HG03439 (cell line): ENCODE data around the gene ACSM4.
A peak's percentile ranks its signal among the peaks of the same experiment; 100 is the strongest.
"Not testable (repeated sequence)": the region's sequence is repeated elsewhere in the genome, so short reads cannot be mapped to it uniquely, and the experiment has no call there.

Experiments used
- ATAC-seq: cut with Tn5 transposase; IDR thresholded peaks from one replicate; pipeline ENCODE4 v1.9.1; 2021; ENCODE audit warnings: mild to moderate bottlenecking, moderate library complexity; ENCODE audit not compliant: unreplicated experiment

Gene ACSM4, protein sequence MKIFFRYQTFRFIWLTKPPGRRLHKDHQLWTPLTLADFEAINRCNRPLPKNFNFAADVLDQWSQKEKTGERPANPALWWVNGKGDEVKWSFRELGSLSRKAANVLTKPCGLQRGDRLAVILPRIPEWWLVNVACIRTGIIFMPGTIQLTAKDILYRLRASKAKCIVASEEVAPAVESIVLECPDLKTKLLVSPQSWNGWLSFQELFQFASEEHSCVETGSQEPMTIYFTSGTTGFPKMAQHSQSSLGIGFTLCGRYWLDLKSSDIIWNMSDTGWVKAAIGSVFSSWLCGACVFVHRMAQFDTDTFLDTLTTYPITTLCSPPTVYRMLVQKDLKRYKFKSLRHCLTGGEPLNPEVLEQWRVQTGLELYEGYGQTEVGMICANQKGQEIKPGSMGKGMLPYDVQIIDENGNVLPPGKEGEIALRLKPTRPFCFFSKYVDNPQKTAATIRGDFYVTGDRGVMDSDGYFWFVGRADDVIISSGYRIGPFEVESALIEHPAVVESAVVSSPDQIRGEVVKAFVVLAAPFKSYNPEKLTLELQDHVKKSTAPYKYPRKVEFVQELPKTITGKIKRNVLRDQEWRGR

DNA sequence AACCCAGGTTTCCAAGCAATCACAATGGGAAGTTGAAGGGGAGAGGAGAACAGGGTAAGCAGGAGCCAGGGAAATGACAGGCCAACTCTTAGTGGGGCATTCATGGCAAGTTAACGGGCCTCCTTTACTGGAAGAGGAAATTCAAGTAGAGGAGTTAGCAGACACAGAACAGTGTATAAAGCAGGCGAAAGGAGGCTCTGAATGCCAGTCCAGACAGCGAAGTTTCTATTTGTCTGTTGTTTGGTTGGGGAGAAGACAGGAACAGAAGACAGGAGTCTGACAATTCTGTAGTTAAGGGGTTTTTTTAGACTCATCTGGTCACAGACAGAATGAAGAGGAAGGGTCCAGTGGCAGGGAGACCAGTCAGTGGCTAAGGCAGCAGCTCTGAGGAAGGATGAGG is at the start of gene ACSM4:
Gene ACSM4 (plus strand): TSS at position 301 of the 400 bp plus-strand sequence. CDS start 260 bp downstream, outside the sequence.
- no peak for ATAC-seq

DNA sequence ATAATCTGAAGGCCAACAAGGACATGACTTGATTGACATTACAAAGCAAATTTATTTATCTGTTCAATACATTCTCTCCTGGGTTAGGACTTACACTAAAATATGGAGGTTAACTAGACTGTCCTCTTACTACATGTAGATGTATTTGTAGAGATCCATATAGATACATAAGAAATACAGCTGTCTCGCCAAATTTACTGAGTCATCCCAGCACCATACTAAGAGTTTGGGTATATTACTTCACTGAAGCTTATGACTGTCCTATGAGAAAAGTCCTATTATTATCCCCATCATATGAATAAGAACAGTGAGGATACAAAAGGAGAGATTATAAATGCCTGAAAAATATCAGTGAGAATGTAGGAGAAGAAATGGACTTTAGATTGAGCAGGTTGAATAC is 44.8 kb upstream of the ACSM4 start:
- ATAC-seq: no peak

DNA sequence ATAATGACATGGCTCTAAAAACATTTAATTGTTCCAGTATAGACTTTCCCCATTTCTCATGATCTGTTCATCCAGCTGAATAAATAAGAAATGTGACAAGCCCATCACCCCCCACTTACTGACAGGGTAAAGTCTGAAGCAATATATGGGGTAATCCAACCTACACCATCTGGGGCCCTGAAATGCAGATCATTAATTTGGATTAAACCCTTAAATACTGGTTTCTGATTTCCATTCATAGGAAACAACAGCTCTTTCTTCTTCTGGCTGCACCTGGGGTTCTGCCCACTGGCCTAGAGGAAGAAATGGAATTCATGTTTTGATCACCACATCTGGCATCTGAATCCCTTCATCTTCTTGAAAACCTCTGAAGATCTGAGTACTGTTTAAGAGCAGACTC is 39.3 kb upstream of the ACSM4 start:
- no peak for ATAC-seq

DNA sequence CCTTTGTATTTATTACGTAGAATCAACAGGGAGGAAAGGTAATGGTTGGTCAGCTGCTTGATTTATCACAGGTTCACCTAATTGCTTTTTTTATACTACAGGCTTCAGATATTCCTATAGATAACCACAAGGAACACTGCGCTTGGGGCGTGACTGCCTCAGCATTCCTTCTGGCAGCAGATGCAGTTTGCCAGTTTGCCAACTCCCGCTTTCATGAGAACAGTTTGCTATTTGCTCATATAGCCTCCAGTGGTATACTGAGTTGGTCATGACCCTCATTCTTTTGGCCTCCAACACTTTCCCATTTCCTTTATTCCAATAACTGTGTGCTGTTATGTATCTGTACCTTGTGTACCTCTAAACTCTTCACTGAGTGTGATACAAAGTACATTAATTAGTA is 38.6 kb upstream of the ACSM4 start:
- ATAC-seq: no peak

DNA sequence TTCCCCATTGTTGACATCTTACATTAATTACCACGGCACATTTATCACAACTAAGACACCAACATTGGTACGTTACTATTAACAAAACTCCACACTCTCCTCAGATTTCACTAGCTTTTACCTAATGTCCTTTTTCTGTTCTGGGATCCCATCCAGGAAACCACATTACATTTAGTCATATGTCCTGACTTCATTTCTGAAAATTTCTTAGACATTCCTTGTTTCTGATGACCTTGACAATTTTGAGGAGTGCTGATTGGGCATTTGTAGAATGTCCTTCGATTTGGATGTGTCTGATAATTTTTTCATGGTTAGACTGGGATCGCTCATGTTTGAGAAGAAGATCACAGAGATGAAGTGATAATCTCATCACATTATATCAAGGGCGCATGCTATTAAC is 34.6 kb upstream of the ACSM4 start:
- ATAC-seq: no peak

DNA sequence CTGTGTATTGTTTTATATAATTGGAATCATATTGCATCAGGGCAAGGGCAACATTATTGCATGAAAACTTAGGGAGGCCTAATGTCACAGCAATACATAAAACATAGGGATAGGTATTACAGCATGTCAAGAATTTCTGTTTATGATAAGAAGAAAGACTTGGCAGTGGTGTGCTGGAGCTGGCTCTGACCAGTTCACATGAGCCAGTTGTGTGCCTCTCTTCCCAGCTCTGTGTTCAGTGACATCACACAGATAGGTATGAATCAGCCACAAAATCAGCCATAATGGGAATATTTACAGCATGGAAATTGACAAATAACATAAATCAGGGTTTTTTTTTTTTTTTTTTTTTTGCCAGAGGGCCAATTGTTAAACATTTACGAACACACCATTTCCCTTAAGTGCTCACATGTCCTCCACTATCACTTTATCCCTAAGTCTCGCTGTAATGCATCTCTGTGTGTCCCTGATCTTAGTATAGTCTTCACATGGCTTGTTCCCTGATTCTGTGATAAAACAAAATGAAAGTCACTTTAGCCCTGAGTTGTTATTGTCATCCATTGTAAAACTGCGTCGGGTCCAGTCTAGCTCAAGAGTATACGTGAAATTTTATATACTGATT is 31.9 kb upstream of the ACSM4 start:
- ATAC-seq: no peak

DNA sequence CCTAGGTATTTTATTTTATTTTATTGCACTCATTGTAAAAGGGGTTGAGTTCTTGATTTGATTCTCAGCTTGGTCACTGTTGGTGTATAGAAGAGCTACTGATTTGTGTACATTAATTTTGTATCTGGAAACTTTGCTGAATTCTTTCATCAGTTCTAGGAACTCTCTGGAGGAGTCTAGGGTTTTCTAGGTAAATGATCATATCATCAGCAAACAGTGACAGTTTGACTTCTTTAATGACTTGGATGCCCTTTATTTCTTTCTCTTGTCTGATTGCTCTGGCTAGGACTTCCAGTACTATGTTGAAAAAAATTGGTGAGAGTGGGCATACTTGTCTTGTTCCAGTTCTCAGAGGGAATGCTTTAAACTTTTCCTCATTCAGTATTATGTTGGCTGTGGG is 28.4 kb upstream of the ACSM4 start:
- not testable (repeated sequence) for ATAC-seq

DNA sequence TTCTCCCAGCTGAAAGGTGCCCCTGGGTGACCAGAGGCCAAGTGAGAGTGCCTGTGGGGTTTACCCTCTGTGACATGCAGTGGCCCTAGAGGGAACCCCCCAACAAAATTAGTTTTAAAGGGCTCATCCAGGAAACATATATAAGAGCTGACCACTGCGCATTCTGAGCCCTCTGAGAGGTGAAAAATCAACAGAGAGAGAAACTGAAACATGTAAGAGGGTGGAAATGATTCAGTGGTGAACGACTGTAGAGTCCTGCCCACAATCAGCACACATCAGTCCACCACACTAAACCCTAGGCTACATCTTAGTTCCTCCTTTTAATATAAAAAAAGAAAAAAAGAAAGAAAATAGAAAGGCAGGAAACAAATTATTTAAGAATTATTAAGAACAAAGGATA is 21.0 kb upstream of the ACSM4 start:
- peak; percentile 77 for ATAC-seq

DNA sequence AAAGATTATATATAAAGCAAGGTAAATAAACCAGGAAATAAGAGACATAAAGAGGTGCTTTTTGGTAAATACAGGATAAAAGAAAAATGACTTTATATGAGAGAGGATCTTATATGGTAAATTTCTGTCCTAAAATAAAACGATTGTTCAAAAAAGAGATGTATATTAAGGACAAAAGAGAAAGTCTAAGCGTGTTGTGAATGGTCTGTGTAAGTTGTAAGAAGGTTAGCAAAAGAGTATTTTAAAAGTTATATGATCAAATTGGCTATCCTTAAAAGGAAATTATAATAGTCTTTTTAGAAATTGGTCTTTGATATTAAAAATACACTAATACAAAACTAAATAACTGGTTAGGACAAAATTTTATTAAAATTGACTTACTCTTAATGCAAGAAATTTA is 14.1 kb upstream of the ACSM4 start:
- ATAC-seq: no peak

DNA sequence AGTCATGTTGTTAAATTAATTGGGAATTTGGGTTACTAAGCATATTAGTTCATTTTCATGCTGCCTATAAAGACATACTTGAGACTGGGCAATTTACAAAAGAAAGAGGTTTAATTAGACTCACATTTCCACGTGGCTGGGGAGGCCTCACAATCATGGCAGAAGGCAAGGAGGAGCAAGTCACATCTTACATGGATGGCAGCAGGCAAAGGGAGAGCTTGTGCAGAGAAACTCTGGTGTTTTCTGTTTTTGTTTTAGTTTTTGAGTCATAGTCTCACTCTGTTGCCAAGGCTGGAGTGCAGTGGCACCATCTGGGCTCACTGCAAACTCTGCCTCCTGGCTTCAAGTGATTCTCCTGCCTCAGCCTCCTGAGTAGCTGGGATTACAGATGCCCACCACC is 13.3 kb upstream of the ACSM4 start:
- not testable (repeated sequence) for ATAC-seq

DNA sequence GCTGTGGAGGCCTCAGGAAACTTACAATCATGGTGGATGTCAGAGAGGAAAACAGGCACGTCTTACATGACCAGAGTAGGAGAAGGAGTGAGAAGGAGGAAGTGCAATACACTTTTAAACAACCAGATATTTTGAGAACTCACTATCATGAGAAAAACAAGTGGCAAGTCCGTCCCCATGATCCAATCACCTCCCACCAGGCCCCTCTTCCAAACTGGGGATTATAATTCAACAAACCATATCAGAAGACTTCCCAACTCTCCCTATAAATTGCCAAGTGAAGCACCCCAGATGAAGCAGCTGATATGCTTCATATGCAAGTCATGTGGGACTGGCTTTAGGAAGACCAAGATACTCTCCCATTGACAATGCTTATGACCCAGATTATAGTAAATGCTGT is 11.6 kb upstream of the ACSM4 start:
- ATAC-seq: no peak

DNA sequence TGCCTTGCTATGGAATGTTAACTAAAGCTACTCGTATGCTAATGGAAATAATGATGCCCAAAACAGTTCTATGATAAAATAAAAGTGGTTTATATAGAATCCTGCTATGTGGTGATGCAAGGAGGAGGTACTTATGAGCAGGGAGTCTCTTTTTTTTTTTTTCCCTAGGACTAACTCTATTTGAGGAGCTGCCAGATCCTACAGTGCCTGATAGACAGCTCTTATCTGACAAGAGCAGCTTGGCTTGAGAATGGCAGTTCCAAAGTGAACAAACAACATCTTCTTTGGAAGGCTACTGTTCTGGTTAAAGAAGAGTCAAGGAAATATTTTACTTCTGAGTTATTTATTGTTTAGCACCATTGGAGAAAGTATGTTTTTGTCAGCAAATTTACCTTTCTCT is 10.2 kb upstream of the ACSM4 start:
- ATAC-seq: no peak

DNA sequence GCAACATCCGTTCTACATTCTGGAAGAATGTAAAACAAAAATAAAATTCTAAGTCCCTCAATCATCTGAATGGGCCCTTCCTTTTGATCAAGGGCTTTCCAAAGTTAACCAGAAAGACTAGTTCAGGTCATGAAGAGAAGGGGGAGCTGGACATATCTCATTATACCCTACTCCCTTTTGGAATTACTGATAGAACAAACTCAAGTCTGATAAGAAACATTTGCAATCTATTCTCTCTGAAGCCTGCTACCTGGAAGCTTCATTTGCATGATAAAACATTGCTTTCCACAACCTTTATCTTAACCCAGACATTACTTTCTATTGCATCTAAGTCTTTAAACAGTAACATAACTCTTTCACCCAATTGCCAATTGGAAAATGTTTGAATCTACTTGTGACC is 8.3 kb upstream of the ACSM4 start:
- ATAC-seq: no peak

DNA sequence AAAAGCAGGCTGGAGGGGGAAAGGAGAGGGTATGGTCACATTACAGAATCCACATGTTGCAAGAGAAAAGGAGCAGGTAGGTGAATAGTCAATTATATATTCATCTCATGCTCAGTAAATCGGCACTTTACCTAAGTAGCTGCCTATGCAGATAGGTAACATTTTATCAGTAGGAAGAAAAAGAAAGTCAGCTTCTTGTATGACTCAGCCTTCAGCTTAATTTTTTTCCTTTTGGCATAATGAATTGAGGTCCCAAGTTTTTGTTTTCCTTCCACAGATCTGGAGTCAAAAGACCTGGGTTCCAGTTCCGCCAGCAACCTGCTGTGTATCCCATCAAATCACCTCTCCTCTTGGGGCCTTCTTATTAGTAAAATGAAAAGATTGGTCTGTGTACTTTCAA is 6.0 kb upstream of the ACSM4 start:
- ATAC-seq: no peak

DNA sequence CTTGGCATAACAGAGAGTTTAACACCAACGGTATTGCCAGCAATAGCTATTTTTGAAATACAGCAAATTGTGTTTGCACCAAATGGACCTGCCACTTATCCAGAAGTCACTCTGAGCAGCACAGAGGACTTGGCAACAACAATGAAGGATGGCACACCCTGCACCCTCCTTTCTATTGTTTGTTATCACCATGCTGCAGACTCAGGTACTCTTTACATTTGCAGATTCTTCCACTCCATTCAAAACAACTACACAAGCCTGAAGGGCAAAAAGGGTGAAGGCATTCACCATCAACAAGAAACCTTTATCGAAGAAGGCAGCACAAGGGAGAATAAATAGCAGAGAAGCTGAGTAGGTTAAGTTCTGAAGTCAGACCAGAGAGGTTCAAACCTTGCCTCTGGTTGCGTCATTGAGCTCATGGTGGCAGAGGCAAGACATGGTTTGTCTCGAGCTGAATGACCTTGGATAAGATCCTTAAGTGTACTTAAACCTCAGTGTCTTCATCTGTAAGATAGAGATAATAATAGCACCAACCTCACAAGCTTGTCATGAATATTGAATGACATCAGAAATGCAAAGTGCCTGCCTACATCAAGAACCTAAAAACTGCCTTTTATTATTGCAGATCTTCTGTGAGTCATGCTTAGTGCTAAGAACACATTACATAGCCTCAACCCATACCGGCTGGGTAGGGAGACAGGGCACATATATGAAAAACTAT is 1.4 kb upstream of the ACSM4 start:
- no peak for ATAC-seq

DNA sequence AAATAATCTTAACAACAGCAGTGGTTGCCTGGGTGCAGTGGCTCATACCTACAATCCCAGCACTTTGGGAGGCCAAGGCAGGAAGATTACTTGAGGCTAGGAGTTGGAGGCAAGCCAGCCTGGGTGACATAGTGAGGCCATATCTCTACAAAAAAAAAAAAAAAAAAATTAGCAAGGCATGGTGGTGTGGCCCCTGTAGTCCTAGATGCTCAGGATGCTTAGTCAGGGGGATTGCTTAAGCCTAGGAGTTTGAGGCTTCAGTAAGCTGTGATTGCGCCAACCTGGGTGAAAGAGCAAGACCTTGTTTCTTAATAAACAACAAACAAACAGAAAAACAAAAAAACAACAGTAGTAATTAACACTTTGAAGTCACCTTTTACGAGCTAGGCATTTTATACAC is 642 bp upstream of the ACSM4 start:
- no peak for ATAC-seq

DNA sequence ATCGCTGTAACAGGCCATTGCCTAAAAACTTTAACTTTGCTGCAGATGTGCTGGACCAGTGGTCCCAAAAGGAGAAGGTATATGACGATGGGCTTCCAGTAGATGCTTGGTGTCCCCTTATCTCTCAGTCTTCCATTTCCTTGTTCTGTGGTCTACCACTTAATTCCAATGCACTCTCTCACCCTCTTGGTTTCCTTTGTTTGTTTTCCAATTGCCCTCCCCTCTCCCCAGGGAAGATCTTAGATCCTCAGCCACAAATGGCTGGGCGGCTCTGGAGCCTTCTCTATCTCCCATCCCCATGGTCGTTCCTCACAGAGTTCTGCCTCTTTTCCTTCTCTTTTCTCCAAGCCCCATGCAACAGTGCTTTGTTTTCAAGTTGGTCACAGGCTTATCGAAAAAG is 584 bp downstream of the ACSM4 start:
- no peak for ATAC-seq

DNA sequence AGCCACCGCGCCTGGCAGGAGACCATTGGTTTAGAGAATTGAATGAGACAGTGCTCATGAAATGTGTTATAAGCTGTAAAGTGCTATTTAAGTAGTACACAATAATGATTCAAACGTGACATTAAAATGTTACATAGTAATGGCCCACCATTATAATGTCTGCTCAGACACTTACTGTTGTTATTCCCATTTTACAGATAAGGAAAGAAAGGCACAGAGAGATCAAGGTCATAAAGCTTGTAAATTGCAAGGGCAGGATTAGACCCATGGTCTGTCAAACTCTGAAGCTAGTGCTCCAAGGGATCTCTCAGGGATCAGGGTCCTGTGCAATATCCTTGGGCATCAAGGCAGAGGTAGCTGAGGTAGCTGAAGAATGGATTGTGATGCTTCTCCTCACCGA is 6.2 kb downstream of the ACSM4 start:
- no peak for ATAC-seq

DNA sequence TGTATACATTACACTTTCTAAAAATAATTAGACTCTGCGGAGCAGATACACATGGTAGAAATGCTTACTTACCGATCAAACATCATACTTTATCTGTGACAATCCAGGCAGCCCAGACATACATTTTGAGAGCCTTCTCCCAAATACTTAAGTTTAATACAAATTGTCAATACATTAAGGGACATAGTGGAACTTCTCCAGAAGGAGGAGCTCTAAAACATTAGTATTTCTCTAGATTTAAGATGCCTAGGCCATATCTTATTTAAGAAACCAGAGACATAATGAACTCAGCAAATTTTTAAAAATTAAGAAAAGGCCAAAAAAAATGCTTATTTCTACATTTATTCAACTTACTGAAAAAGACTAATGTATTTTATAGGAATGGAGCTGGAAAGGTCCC is 16.1 kb downstream of the ACSM4 start:
- ATAC-seq: no peak

DNA sequence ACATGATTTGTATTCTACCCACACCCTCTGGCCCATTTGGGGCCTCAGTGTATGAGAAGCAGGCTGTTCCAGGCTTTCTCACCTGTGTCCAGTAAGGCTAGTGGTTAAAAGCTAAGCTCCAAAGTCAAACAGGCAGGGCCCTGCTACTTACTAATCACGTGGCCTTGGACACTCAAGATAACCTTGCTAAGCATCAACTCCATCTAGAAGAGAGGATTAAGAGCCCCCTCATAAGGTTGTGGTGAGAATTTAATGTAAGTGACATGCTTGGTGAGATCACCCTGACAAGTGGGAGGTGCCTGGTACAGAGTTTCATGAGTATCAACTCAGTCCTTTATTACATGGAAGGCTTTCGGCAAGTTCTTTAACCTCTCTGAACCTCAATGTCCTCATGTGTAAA is 17.8 kb downstream of the ACSM4 start:
- no peak for ATAC-seq

DNA sequence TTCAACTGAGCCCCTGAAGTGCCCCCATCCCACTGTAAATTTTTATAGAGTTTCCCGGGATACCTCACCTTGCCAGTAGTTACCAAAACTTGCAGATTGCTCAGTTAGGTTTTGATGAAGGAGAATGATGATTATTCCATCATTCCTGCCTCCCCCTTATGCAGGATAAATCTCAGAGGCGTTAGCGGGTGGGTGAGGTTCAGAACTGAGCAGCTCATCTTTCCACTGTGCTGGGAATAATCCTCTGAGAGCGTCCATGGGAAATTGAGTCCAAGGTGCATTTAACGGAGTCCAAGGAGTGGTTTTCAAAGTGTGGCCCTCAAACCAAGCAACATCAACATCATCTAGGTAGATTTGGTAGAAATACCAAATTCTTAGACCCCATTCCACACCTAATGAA is 18.7 kb downstream of the ACSM4 start:
- no peak for ATAC-seq

DNA sequence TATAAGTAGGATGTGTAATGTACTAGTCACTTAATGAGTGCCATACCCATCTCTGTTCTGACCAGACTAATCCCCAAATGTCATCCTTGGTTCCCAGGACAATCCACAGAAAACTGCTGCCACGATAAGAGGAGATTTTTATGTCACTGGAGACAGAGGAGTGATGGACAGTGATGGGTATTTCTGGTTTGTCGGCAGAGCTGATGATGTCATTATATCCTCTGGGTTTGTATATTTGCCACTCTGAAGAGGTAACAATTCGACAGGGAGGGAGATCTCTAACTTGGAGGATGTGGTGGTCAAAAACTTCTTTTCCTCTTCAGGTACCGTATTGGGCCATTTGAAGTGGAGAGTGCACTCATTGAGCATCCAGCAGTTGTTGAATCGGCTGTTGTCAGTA is 20.3 kb downstream of the ACSM4 start:
- ATAC-seq: no peak
